Measurements from ENCODE around the gene LIMA1. TPM values are rescaled to one million over a fixed set of nuclear protein-coding genes. Genes with fewer than 3 reads are reported as not detected.
"Not testable (repeated sequence)": the region's sequence is repeated elsewhere in the genome, so short reads cannot be mapped to it uniquely, and the experiment has no call there.

LIMA1 gene
- total RNA-seq, 1 donor from 2014 or later, result 17.1 TPM

DNA sequence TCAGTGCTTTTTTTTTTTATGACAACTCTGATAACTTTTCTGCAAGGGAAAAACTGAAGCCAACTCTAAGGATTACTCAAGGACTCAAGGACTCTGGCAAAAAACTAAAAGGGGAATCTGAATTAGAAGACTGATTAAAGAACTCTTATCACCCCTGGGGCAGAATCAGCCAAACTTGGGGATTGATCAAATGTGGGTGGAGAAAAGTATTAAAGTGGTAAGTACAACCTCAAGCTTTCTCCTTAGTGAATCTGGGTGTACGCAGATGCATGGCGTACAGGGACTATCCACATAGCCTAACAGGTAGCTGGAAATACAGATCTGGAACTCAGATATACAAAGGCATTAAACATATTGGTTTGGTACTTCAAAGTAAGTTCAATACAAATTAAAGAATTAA, 7.3 kb downstream of the LIMA1 start:
- no peak for DNase-seq
- no peaks in the 10 kb centered on the region for H3K36me3 ChIP-seq
- no peak for TF ChIP-seq CTCF (IDR thresholded peaks at IDR 0.05; ENCODE audit: borderline replicate concordance)
- H3K4me1 ChIP-seq, result peaks cover 51% of the 10 kb centered on the region
- peak overlapping the region; percentile 1 for H3K4me3 ChIP-seq
- H3K9me3 ChIP-seq (replicated peaks), result no peaks in the 10 kb centered on the region
- intact Hi-C loops (cut with micrococcal nuclease), result no loop called here
- H3K27me3 ChIP-seq (ENCODE audit: low read depth), result no peaks in the 10 kb centered on the region
- peak overlapping the region; percentile 87 for H3K27ac ChIP-seq (replicated peaks)

- Histone ChIP-seq H3K36me3 (no peaks in the 10 kb centered on the region), H3K4me1 (peaks cover 56% of the 10 kb centered on the region), H3K9me3 (replicated peaks) (no peaks in the 10 kb centered on the region), H3K27me3 (ENCODE audit: low read depth) (no peaks in the 10 kb centered on the region), H3K27ac (replicated peaks) (peak overlapping the region; percentile 87), H3K4me3 (peak overlapping the region; percentile 1)
- peak; percentile 38 for DNase-seq
- TF ChIP-seq CTCF (IDR thresholded peaks at IDR 0.05; ENCODE audit: borderline replicate concordance), result no peak
- intact Hi-C loops (cut with micrococcal nuclease), result no loop called here
These were observed 7.8 kb downstream of the LIMA1 start for GRCh38 chr12:50275556-50275955.

GRCh38 chr12:50275127-50275526, 8.2 kb downstream of the LIMA1 start:
- peaks cover 56% of the 10 kb centered on the region for H3K4me1 ChIP-seq
- H3K27me3 ChIP-seq (ENCODE audit: low read depth); H3K9me3 ChIP-seq (replicated peaks); H3K4me3 ChIP-seq; intact Hi-C loops (cut with micrococcal nuclease); H3K36me3 ChIP-seq; DNase-seq: not testable (repeated sequence)
- peak overlapping the region; percentile 87 for H3K27ac ChIP-seq (replicated peaks)

DNA sequence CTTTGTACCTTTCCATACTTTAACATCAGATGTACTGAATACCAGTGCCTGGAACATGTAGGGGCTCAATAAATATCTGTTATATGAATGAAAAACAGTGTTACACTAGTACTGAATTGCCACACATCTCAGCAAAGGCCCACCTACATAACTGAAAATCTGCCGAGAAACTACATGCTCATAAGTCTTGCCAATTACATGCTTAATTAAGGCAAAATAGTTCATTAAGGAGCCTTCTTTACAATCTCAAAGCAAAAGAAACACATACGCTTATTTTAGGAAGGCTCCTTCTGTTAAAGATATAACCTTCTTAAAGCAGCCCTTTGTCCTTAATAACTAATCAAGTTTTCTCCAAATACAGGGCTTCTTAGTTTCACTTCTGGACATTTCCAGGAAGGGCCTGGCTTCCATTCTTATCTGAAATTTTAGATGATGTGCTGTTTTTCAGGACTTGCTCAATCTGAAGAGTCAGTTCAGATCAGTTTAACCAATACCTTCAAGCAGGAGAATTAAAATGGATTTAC, 11.5 kb downstream of the LIMA1 start:
- intact Hi-C loops (cut with micrococcal nuclease), result no loop called here
- no peaks in the 10 kb centered on the region for H3K9me3 ChIP-seq (replicated peaks)
- H3K4me3 ChIP-seq, result peak overlapping the region; percentile 46
- no peaks in the 10 kb centered on the region for H3K27me3 ChIP-seq (ENCODE audit: low read depth)
- H3K4me1 ChIP-seq, result peaks cover 45% of the 10 kb centered on the region
- DNase-seq, result no peak
- peak overlapping the region; percentile 87 for H3K27ac ChIP-seq (replicated peaks)
- no peak for TF ChIP-seq CTCF (IDR thresholded peaks at IDR 0.05; ENCODE audit: borderline replicate concordance)
- H3K36me3 ChIP-seq, result no peaks in the 10 kb centered on the region

GRCh38 chr12:50268482-50268881, 14.8 kb downstream of the LIMA1 start:
- intact Hi-C loops (cut with micrococcal nuclease), result no loop called here
- no peak for TF ChIP-seq CTCF (IDR thresholded peaks at IDR 0.05; ENCODE audit: borderline replicate concordance)
- no peak for DNase-seq
- H3K4me1 ChIP-seq, result peaks cover 31% of the 10 kb centered on the region
- H3K27me3 ChIP-seq (ENCODE audit: low read depth), result no peaks in the 10 kb centered on the region
- peaks cover 3% of the 10 kb centered on the region for H3K9me3 ChIP-seq (replicated peaks)
- no peak overlapping the region for H3K27ac ChIP-seq (replicated peaks)
- no peak overlapping the region for H3K4me3 ChIP-seq
- no peaks in the 10 kb centered on the region for H3K36me3 ChIP-seq

DNA sequence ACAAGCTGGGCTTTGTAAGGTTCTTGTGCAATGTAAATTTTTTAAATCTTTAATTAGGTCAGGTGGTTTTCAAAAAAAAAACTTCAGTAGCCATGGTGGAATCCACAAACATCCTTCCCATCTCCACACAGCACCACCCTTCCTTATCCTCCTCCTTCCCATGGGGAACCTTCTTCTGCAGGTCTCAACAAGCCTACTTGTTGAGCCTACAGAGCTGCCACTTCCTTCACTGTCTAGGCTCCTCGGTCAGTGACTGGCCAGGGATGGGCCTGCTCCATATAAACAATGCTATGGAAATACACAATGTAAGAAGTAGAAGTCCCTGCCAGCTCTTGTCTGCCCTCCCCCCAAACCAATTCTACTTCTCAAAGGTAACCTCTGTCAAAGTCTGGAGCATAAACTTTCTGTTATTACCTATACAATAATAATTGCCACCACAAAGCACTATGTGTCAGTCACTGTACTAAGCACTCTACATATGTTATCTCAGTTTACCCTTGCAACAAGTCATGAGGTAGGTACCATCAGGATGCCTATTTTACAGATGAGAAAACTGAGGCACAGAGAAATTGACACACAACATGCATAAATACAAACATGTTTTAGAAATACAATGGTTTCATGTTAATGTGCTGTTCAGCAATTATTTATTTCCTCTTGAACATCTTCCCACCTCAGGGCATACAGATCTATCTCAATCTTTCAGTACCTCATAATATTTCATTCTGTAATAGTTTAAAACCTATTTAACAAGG, 17.4 kb downstream of the LIMA1 start:
- H3K4me1 ChIP-seq, result peaks cover 17% of the 10 kb centered on the region
- intact Hi-C loops (cut with micrococcal nuclease), result no loop called here
- TF ChIP-seq CTCF (IDR thresholded peaks at IDR 0.05; ENCODE audit: borderline replicate concordance), result no peak

More for the DNA sequence above, 17.4 kb downstream of the LIMA1 start:
- Histone ChIP-seq H3K36me3 (no peaks in the 10 kb centered on the region), H3K4me3 (no peak overlapping the region), H3K27me3 (ENCODE audit: low read depth) (no peaks in the 10 kb centered on the region), H3K27ac (replicated peaks) (peak overlapping the region; percentile 51), H3K9me3 (replicated peaks) (peaks cover 3% of the 10 kb centered on the region)
- no peak for DNase-seq
